ENCODE data around the gene PAPOLA.

Gene PAPOLA

DNA sequence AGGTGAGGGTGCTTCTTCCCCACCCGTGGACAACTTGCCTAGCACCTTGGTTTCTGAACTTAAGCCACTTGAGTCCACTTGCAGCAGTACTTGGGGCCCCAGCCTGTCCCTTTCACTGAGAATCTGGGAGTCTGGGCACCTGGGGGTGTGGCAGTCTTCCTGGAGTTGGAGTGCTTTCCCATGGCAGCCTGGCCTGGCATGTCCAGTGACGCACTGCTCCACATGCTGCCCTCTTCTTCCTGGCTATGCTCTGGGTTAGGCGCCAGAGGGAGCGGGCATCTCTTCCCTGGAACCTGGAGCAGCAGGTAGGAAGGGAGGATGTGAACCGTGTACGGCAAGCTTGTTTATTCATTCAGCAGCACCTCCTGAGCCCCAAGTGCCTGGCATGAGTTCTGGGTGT, 76.4 kb downstream of the PAPOLA start:
- DNase-seq (ENCODE audit: extremely low read depth, low read depth), result no peak
- H3K4me3 ChIP-seq (replicated peaks; ENCODE audit: low read depth, low read length), result no peak overlapping the region
- TF ChIP-seq, protein P1, sequence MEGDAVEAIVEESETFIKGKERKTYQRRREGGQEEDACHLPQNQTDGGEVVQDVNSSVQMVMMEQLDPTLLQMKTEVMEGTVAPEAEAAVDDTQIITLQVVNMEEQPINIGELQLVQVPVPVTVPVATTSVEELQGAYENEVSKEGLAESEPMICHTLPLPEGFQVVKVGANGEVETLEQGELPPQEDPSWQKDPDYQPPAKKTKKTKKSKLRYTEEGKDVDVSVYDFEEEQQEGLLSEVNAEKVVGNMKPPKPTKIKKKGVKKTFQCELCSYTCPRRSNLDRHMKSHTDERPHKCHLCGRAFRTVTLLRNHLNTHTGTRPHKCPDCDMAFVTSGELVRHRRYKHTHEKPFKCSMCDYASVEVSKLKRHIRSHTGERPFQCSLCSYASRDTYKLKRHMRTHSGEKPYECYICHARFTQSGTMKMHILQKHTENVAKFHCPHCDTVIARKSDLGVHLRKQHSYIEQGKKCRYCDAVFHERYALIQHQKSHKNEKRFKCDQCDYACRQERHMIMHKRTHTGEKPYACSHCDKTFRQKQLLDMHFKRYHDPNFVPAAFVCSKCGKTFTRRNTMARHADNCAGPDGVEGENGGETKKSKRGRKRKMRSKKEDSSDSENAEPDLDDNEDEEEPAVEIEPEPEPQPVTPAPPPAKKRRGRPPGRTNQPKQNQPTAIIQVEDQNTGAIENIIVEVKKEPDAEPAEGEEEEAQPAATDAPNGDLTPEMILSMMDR (IDR thresholded peaks at IDR 0.05; ENCODE audit: low read depth, low read length, missing control alignments), result no peak

DNA sequence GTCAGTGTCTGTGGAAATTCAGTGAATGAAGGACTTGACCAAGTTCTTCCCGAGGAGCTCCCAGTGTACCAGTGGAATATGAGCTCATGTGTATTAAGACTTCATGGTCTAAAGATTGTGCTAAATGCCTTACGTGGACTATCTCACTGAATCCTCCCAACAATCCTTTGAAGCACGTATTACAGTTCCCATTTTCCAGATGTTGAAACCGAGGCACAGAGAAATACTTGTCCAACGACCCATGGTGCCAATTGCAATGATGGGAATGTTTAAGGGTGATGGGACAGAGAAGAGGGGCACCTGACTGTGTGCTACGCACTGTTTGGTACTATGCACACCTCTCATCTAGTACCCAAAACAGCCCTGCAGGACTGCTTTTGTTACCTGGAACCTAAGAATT, 77.2 kb downstream of the PAPOLA start:
- no peak for DNase-seq (ENCODE audit: extremely low read depth, low read depth)
- no peak overlapping the region for H3K4me3 ChIP-seq (replicated peaks; ENCODE audit: low read depth, low read length)
- TF ChIP-seq, protein P1 (IDR thresholded peaks at IDR 0.05; ENCODE audit: low read depth, low read length, missing control alignments), result no peak

DNA sequence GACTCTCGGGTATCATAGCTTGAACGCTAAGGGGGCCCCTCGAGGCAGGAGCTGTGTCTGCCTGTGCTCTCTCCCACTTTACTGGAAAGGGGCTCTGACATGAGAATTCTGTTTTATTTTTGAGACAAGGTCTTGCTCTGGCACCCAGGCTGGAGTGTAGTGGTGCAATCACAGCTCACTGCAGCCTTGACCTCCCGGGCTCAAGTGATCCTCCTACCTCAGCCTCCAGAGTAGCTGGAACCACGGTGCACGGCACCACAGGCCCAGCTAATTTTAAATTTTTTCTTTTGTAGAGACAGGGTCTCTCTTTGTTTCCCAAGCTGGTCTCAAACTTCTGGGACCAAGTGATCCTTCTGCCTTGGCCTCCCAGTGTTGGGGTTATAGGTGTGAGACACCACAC, 77.7 kb downstream of the PAPOLA start:
- TF ChIP-seq, protein P1 (IDR thresholded peaks at IDR 0.05; ENCODE audit: low read depth, low read length, missing control alignments), result no peak
- DNase-seq (ENCODE audit: extremely low read depth, low read depth), result no peak
- no peak overlapping the region for H3K4me3 ChIP-seq (replicated peaks; ENCODE audit: low read depth, low read length)

DNA sequence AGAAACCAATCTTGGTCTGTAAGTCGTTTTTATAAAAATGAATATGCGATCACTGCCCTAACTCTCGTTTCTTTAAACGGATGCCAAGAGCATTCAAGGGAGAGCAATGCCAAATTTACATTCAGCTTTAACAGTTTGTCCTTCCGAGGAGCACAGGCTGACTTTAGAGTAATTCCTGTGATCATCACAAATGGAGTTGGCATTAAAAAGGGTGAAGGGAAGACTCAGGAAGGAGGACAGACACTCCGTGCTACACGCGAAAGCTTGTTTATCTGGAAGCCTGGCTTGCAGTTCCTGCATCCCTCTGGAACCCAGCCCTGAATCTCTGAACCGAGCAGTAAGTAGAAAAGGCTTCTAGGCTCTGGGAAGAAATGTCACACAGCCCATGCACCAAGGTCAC, 78.4 kb downstream of the PAPOLA start:
- DNase-seq (ENCODE audit: extremely low read depth, low read depth), result no peak
- TF ChIP-seq, protein P1 (IDR thresholded peaks at IDR 0.05; ENCODE audit: low read depth, low read length, missing control alignments), result no peak
- H3K4me3 ChIP-seq (replicated peaks; ENCODE audit: low read depth, low read length), result no peak overlapping the region

DNA sequence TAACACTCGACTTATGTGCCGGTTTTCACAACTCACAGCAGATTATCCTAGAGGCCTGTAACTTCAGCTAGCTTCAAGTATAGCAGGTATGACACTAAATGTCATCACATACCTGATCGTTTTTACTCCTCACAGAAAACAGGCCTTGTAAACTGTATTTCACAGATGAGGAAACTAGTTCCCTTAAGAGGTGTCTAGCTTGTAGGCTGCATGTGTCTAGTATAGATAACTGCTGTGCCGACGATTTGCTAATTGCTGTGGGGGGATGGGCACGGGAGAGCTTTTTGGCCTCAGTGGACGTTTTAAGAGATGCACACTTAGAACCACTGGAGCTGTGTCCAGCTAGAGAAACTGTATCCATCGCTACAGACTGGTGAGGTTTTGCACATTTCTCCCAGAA, 78.8 kb downstream of the PAPOLA start:
- no peak overlapping the region for H3K4me3 ChIP-seq (replicated peaks; ENCODE audit: low read depth, low read length)
- TF ChIP-seq, protein P1 (IDR thresholded peaks at IDR 0.05; ENCODE audit: low read depth, low read length, missing control alignments), result no peak

DNA sequence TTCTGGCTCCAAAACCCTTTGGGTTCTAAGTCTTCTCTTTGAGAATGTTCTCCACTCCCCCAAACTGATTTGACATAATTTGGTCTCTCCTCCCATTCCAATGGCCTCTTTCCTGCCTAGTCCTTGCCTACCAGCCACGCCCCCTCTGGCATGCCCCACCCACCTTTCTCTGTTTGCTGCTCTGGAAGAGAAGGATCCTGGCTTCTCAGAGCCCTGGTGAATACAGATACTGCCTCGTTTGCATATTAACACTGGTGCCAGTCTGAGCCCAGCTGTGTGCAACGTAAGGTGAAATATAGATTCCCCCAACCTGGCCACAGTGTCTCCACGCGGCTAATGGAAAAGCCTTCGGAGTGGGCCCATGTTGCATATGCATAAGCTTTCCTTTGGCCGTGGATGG, 79.7 kb downstream of the PAPOLA start:
- TF ChIP-seq, protein P1 (IDR thresholded peaks at IDR 0.05; ENCODE audit: low read depth, low read length, missing control alignments), result no peak
- no peak for DNase-seq (ENCODE audit: extremely low read depth, low read depth)
- no peak overlapping the region for H3K4me3 ChIP-seq (replicated peaks; ENCODE audit: low read depth, low read length)

More for the DNA sequence above, 78.8 kb downstream of the PAPOLA start:
- DNase-seq (ENCODE audit: extremely low read depth, low read depth), result no peak

DNA sequence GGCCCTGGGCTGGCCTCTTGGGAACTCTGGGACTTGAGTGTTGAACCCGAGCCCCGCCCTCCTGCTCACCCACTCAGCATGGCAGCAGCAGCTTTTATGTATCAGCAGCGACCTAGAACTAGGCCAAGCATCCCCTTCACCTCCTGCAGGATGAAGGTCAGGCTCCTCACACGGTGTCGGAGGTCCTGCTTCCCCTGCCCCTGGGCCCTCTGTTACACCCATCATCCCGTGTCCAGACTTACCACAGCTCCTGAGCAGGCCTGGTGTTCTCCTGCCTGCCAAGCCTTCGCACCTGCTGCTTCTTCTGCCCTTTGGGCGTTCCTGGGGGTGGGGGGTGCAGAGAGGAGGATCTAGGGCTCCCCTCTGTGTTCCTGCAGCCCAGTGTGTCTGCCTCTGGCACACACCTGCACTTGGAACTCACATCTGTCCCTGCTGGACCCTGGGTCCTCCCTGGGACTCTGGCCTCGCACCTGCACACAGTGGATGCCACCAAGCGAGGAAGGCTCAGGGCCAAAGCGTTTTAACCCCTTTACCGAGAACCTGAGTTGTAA, 80.3 kb downstream of the PAPOLA start:
- H3K4me3 ChIP-seq (replicated peaks; ENCODE audit: low read depth, low read length), result no peak overlapping the region
- TF ChIP-seq, protein P1 (IDR thresholded peaks at IDR 0.05; ENCODE audit: low read depth, low read length, missing control alignments), result no peak
- no peak for DNase-seq (ENCODE audit: extremely low read depth, low read depth)
